ENCODE results near the gene TANGO2.

Gene TANGO2

DNA sequence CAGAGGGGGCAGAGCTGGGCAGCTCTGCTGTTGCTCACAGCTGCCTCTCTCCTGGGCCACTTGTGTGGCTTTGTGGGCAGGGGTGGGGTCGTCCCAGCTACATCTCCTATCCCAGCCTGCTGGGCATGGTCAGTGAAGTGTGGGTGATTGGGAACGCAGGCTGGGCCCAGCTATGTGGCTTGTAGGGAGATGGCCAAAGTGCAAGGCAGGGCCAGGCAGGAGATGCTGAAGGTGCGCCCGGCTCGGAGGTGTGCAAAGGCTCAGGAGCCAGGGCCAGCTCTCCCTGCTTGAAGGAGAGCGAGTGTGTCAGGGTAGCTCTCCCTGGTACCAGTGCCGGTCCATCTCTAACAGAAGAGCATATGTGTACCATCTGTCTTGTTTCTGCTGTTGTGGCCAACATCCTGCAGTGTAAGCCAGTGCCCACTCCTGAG is 86.6 kb downstream of the TANGO2 start:
- no peak for DNase-seq (ENCODE audit: low spot score)

DNA sequence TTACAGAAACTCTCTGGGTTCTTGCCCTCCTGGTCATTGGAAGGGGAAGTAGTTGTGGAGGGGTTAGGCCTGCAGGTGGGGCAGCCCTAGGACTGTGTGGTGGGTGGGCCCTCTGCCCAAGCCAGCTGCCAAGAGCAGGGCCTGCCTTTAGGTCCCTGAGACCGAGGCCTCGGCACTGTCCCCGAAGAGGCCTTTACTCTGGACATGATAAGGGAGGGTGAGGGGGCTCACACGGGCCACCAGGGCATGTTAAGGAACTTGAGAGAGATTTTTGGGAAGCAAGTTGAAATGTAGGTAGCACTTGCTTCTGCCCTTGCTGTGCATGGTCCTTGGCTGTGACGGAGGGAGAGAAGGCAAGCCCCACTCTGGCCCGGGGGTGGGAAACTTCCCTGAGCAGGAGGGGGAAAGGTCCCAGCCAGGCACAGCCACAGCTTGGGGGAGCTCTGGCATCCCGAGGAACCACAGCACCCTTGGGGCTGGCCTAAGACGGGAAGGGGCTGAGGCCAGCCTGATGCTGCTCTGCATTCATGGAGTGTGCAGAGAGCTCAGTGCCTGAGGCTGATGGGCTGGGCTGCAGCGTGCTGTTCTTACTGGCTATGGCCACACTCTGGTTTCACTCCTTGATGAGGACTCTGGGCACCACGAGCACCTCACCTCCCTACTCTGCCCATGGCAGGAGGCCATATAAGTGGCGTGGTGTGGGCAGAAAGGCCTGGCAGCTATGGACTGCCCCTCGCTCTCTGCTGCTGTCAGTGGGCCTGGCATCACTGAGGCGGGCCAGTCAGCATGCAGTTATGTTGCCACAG is 87.2 kb downstream of the TANGO2 start:
- no peak for DNase-seq (ENCODE audit: low spot score)

DNA sequence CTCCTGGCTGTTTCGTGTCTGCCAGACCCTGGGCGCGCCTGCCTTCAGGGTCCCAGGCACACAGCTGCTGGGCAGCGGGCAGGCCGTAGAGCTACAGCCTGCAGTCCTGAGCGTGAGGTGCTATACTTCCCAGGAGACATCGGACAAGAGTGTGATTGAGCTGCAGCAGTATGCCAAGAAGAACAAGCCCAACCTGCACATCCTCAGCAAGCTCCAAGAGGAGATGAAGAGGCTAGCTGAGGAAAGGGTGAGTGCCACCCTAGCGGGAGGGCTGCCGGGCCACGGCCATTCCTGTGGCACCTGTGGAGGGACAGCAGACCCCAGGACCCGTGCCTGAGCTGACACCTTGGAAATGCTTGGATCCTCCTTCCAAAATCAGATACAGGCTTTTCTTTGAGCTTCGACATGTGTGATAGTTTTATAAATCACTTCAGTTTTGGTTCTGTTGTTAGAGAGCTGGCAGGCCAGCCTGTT is 87.9 kb downstream of the TANGO2 start:
- no peak for DNase-seq (ENCODE audit: low spot score)

DNA sequence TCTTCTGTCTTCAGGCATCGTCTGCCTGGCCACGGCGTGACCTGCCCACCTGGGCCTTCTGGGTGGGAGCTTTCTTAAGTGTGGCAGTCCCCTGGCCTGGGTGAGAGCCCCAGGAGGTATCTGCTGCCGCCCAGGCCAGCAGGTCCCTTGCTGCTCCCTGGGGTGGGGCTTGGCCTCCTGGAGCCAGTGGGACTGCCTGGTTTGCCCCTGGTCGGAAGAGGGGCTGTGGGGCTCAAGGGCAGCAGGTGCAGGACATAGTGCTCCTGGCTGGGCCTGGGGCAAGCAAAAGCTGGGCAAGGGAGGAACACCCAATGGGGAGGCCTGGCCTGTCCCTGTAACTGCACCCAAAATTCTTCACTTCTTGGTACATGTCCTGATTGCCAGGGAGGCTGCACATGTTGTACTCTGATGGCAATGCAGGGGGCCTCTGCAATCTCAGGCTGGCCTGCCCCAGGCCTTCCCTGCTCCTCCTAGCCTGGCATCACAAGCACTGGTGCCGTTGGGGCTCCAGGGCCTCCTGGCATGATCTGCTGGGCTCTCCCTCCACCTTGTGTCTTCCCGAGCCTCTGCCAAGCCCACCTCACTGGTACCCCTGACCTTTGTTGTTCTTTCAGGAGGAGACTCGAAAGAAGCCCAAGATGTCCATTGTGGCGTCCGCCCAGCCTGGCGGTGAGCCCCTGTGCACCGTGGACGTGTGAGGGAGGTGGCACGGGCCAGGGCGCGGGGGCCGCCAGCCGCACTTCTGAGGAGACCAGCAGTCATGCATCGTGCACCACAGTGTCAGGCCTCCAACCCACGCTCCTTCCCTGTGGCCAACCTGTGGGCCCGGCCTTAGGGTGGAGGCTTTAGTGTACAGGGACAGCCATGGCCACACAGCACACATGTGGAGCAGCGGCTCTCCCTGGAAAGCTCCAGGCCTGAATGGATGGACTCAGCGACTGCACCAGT is 88.8 kb downstream of the TANGO2 start:
- no peak for DNase-seq (ENCODE audit: low spot score)

DNA sequence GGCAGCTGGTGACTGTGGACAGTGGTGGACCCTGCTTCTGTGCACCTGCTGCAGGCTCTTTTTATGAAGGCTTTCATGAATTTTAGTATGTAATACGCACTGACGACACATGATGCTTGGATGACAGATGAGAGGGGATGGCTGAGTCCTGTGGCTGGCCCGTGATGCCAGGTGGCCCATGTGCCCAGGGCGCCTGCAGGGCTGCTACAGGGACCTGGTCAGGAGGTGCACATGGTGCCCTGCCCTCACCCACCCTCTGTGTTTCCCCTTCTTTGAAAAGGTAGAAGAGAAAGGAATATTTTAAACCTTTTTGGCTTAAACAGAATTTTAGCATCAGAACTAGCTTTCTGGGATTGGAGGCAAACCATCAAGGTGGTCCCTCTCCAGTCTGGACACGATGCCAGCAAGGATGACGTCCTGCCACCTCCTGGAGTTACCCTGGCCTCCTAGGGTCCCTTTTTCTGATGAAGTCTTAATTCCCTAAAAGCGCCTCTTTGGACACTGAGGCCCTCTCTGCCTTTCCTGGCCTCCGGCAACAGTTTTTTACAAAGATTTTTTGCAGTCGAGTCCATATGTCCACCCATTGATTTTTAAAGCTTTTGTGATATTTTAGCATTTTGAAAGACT is 89.6 kb downstream of the TANGO2 start:
- no peak for DNase-seq (ENCODE audit: low spot score)

DNA sequence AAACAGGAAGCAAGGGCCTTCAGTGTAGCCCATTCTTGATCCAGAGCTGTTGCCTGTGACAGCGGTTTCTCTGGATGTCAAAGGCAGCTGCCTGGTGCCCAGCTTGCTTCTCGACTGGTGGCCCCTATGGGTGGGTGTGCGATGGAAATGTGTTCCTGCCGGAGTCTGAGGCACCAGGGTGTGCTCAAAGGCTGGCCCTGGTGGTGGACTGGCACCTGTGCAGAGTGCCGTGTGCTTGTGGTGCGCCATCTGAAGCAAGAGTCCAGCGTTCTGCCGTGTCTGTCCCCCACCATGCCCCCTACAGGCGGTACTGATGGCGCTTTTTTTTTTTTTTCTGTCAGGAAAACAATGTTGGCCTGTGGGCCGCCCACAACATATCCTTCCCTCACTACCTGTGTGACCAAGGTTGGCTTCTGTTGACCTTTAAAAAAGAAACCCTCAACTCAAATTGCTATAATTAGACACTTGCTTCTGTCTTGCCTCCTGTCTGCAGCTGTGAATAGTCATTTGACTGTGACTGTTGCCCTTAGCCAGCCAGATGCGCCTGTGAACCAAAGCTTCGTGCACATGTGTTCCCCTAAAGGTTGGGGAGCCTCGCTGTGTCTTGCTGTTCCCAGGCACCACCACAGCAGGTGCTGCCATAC is 90.3 kb downstream of the TANGO2 start:
- DNase-seq (ENCODE audit: low spot score) = peak; percentile 33

DNA sequence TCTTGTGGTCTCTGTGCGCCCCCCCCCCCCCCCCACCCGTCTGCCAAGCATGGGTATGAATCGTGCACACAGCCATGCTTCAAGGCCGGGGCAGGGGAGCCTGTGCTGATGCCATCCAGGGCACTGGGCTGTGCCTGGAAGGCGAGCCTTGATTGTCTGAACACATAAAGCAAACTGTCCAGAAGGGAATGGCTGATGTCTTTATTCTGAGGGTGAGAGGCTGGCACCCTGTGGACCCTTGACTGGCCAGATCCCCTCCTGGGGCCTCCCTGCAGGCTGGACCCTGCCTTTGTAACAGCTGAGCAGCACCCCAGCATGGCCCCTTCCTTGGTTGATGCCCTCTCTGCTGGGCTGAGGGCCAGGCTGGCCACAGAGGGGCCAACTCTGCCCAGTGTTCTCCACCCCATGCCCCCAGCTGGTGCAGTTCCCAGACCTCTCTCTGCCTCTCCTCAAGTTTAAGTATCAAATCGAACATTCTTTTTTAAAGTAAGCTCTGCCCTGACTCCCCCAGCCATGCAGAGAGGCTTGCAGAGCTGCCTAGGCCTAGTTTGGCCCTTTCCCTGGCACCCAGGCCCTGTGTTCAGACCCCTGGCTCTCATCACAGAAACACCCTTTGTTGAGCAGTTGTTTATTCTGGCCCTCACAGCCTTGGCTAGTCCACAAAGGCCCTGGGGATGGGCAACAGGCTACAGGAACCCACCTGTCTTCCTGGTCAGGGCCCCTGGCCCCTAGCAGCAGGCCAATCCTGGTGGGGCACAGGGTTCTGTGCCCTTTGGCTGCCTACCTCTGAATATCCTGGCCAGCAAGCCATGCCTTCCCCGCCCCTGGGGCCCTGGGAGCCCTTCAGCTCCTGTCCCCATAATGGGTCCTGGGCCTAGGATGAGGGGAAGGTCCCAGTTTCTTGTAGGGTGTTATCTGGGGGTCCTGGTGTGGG is 91.0 kb downstream of the TANGO2 start:
- DNase-seq (ENCODE audit: low spot score) = no peak

DNA sequence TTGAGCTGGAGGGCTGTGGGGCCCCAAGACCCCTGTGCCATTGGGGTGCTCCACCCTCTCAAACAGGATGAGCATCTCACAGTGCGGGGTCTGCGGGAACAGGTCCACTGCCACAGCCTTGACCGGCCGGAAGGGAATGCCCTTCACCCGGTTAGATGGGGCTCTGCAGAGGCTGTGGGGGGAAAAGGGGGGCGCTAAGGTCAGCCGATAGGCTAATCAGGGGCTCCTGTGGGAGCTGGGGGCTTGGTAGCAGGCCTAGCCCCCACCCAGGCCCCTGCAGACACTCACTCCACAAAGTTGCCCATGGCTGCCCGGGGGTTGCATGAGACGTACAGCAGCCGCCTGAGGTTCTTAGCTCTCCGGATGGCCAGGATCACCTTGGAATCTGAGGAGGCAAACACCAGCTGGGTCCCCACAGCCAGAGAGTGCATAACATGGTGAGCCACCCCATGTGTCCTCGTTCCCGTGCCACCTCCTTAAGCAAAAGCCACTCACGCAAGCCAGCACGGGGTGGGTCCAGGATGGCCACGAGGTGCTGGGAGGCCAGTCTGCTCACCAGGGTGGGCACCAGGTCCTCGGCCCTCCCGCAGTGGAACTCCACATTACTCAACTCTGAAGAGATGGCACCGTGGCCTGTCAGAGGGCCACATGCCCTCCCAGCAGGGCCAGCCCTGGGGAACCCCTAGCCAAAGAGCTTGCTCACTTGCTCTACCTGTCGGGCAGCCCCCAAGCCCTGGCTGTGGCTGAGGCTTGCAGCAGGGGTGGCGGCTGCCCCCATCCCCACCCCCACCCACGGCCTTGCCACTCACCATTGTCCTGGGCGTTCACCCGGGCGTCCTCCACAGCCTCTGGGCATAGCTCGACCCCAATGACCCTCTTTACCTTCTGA is 92.0 kb downstream of the TANGO2 start:
- DNase-seq (ENCODE audit: low spot score) = no peak

DNA sequence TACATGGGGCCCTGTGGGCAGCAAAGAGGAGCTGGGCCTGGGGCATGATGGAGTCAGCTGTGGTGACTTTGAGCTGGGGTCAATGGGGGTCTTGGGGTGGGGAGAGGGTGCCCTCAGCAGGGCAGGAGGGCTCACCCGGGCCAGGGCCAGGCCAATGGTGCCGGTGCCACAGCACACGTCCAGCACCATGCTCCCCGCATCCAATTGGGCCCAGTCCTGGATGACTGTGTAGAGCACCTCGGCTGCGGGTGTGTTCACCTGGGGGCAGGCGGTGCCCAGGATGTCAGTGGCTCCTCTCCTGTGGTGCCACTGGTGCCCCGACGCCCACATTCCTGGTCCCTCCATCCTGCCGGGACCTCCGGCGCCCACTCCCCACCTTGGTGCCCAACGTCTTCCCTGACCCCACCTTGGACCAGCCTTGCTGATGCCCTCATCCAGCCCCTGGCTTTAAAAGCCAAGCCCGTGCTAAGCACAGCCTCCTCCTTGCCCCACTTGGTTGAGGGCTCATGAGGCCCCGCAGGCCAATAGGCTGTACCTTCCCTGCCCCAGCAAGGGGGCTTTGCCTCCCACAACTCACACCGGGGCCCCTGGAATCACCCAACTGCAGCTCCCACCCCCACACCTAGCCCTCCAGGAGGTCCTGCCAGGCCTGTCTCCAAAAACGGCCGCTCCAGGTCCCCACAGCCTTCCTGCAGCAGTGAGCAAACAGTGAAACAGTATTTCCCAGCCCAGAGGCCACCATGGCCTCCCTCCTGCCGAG is 92.8 kb downstream of the TANGO2 start:
- DNase-seq (ENCODE audit: low spot score) = no peak

DNA sequence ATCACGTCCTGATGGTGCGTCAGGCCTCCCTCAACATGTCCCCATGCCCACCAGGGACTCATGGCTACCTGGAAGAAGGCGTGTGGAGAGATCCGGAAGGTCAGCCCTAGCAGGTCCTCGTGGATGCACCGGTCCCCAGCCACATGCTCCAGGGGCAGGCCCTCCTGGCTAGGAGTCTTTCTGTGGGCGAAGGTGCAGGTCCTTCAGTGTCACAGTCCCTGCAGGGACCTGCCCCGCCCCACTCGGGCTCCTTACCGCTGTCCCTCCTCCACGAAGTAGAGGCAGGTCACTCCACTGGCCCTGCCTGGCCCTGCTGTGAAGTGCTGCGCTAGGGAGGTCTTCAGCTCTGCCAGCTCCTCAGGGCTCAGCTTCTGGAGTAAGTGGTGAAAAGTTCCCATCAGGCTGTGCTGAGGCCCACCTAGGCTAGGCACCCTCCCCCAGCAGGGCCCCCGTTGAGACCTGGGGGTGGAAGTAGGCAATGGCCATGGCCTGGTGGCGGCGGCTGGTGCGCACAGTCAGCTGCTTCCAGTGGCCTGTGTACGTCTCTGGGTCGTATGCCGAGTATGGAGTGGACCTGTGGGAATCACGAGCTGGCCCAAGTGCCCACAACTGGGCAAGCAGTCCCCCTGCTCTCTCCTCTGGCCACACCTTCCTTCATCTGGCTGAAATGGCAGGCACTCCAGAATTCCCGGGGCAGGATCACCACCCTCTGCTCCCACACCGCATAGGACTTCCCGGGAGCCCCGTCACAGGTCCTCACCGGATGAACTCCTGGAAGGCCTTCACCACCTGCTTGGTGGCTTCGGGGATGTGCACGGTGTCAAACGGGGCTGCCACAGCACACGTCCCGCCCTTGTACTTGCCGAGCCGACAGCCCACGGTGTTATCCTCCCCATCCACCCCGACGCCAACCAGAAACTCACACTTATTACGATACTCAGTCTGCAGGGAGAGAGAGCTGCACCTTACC is 93.9 kb downstream of the TANGO2 start:
- DNase-seq (ENCODE audit: low spot score) = no peak

DNA sequence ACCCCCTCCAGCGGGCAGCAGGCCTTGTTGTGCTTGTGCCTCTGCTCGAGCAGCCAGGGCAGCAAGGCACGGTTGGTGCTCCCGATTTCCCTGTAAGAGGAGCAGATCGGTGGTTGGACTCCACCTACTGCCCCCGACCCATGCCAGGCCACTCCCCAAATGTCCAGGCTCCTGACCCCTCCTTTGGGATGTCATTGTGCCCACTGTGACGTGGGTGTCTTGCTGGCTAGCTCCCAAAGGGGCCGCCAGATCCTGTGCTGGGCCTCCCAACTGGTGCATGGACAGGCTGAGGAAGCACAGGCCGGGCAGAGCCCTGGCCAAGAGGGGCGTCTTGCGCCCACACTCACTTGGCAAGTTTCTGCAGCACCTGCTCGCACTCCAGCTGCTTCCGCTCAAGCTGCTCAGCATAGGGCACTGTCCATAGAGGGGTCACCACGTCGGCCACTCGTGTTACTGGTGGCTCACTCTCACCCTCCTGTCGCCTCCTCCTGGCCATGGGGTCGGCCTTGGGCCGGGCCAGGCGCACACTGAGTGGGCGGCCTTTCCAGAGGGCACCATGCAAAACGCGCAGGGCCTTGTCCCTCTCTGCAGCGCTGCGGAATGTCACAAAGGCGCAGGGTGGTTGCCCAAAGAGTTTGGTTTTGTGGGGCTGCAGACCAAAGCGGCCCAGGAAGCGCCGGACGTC is 94.9 kb downstream of the TANGO2 start, which contains the start of gene RANBP1:
RANBP1 (plus strand) TSS at position 414 of the 685 bp plus-strand sequence; CDS start at position 495, 81 bp downstream.
- DNase-seq (ENCODE audit: low spot score) = no peak

DNA sequence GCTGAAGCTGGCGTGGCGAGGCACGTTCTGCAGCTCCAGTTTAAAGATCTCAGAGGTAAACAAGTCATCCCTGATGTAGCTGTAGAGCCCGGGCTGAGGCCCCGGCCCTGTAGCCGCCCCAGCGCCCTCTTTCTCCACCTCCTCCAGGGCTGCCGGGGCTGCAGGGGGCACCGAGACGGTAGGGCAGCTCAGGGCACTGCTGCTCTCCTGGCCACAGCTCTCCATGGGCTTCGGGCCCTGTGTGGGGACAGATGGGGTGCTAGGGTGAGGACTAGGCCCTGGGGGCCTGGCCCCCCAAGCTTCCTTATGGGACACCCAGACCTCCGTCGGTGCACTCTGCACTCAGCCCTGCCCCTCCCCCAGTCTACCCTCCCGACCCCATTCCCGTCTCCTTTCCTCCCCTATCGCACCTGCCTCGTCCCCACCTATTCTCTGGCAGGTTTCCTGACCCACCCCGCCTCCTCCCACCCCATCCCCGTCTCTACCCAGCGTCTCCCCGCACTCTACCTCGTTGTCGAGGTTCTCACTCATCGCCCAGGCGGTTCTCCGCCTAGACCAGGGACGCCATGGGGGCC is 95.6 kb downstream of the TANGO2 start:
- DNase-seq (ENCODE audit: low spot score) = no peak

Measured in CD4-positive, alpha-beta T cell treated with Interleukin-2 at 100 ng/mL for 4 hours (primary cell).